RPMI7951 (cell line): ENCODE data around the gene UGT2B7. TPM values are rescaled to one million over a fixed set of nuclear protein-coding genes. Genes with fewer than 3 reads are reported as not detected.
A peak's percentile ranks its signal among the peaks of the same experiment; 100 is the strongest.
"Not testable (repeated sequence)": the region's sequence is repeated elsewhere in the genome, so short reads cannot be mapped to it uniquely, and the experiment has no call there.

Source experiments
- DNase-seq: peaks from one replicate; pipeline ENCODE4 v3.0.0-alpha.2; 2012; ENCODE audit warnings: low read depth
- total RNA-seq: library from RNA; depleted of rRNA; stranded (reverse); fragments of >200 nt; shearing (Covaris generic); gene quantifications from 2 replicates; pipeline ENCODE4 v1.2.3, GENCODE V29; 2014

The UGT2B7 gene
- total RNA-seq, 1 experiment from 2014 or later = not detected

- no peak for DNase-seq
These were observed 7.8 kb upstream of the UGT2B7 start for GRCh38 chr4:69088473-69088872.

- DNase-seq = no peak
These were observed 6.9 kb upstream of the UGT2B7 start for GRCh38 chr4:69089388-69089787.

- DNase-seq = peak; percentile 1
These were observed 4.1 kb upstream of the UGT2B7 start for GRCh38 chr4:69092190-69092589.

- DNase-seq = no peak
These were observed 3.2 kb upstream of the UGT2B7 start for GRCh38 chr4:69092980-69093568.

DNA sequence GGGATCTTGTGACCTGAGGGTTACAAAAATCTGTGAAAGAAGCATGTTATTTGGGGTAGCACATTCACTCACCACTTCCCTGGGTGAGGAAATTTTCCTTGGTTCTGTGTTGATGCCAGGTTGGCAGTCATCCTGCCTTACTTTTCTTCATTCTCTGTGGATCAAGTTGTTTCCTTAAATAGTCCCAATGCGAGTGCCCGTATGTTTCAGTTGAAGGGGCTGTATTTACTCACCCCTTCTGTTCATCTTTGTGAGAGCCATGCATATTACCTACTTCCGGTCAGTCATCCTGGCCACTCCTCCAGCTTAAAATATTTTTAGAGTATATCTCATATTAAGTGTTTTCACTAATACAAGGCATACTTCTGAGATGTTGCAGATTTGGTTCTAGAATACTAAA, 2.6 kb upstream of the UGT2B7 start:
- no peak for DNase-seq

GRCh38 chr4:69095301-69095731, 958 bp upstream of the UGT2B7 start:
- no peak for DNase-seq

DNA sequence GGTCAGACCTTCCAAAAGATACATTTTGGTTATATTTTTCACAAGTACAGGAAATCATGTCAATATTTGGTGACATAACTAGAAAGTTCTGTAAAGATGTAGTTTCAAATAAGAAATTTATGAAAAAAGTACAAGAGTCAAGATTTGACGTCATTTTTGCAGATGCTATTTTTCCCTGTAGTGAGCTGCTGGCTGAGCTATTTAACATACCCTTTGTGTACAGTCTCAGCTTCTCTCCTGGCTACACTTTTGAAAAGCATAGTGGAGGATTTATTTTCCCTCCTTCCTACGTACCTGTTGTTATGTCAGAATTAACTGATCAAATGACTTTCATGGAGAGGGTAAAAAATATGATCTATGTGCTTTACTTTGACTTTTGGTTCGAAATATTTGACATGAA, 536 bp downstream of the UGT2B7 start:
- DNase-seq = no peak

- DNase-seq = no peak
These were observed 2.2 kb downstream of the UGT2B7 start for GRCh38 chr4:69098470-69098869.

- DNase-seq = no peak
These were observed 3.6 kb downstream of the UGT2B7 start for GRCh38 chr4:69099910-69100309.

DNA sequence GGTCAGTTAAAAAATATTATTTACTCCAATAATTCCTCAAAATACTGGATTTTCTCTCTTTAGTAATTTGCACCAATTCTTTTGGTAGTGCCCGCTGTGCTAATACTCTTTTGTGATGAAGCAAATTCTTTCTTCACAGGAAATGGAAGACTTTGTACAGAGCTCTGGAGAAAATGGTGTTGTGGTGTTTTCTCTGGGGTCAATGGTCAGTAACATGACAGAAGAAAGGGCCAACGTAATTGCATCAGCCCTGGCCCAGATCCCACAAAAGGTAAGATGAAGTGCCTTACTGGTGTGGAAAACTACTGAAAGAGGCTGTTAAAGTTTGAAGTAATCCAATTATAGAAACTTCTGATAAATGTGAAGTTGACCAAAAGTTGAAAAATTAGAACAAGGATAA, 6.4 kb downstream of the UGT2B7 start:
- not testable (repeated sequence) for DNase-seq

GRCh38 chr4:69104719-69105275, 8.5 kb downstream of the UGT2B7 start:
- no peak for DNase-seq

GRCh38 chr4:69115151-69115850, 19.0 kb downstream of the UGT2B7 start:
- not testable (repeated sequence) for DNase-seq

DNA sequence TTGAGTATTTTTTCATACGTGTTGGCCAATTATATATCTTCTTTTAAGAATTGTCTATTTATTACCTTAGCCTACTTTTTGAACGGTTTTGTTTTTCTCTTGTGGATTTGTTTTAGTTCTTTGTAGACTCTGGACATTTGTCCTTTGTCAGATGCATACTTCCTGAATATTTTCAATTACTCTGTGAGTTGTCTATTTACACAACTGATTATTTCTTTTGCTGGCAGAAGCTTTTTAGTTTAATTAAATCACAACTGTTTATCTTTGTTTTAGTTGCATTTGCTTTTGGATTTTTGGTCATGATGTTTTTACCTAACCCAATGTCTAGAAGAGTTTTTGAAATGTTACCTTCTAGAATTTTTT, 19.6 kb downstream of the UGT2B7 start:
- no peak for DNase-seq

- no peak for DNase-seq
These were observed 20.5 kb downstream of the UGT2B7 start for GRCh38 chr4:69116645-69117321.

DNA sequence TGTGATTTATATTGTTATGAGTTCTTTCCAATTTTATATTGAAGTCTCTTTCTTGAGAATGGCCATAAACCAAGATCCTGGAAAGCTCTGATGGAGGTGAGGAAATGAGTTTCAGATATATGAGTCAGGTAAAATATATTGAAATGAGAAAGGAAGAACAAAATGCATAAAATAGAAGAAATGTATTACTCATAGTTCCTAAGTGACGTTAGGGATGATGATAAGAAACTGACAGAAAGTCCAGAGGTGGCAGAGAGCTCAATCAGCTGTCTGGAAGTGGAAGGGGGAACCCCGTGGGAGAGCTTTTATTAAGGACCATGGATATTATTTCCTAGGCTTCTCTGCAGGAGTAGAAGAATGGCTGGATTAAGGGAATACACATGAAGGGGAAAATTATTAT, 24.6 kb downstream of the UGT2B7 start:
- DNase-seq = no peak

GRCh38 chr4:69122476-69122875, 26.2 kb downstream of the UGT2B7 start:
- no peak for DNase-seq

GRCh38 chr4:69124941-69125340, 28.7 kb downstream of the UGT2B7 start:
- no peak for DNase-seq

- no peak for DNase-seq
These were observed 29.8 kb downstream of the UGT2B7 start for GRCh38 chr4:69126024-69126423.

DNA sequence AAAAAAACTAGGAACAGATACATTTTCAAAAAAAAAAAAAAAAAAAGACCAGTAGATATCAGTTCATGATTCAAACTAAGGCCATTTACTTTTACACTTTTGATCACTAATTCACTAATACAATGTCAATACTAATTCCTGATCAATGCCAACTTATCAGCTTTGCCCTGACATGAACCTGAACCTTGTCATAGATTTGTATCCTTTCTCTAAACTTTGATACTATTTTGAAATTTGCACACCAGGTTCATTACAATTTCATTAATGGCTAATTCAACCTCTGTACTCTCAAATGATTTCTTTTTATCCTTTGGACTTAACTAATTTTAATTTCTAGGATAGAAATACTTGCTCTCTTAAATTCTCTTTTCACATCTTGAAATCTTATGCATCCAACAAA, 37.7 kb downstream of the UGT2B7 start:
- no peak for DNase-seq

DNA sequence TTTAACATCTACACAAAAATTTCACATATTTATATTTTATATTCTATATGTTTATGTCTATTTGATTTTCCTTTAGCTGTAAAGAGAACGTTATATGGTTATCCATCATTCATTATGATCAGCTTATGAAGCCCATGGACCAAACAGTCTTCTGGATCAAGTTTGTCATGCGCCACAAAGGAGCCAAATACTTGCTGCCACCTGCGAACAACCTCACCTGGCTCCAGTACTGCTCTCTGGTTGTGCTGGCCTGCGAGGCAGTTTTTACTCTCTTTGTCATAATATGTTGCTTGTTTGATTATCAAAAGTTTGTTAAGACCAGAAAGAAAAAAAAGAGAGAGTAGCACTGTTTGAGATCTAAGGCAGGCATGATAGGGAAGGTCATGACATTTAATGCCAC, 38.2 kb downstream of the UGT2B7 start:
- DNase-seq = no peak

GRCh38 chr4:69141320-69141719, 45.0 kb downstream of the UGT2B7 start:
- DNase-seq = no peak

DNA sequence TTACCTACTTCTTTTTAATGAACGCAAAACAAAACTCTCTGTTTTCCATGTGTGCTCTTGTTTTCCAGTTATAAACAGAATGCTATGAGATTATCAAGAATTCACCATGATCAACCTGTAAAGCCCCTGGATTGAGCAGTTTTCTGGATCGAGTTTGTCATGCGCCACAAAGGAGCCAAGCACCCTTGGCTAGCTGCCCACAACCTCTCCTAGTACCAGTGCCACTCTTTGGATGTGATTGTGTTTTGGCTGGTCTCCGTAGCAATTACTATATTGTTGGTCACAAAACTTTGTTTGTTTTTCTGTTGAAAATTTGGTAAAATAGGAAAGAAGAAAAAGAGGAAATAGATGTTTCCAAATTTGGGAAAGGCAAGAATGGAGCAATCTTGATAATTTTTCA, 51.1 kb downstream of the UGT2B7 start:
- no peak for DNase-seq

DNA sequence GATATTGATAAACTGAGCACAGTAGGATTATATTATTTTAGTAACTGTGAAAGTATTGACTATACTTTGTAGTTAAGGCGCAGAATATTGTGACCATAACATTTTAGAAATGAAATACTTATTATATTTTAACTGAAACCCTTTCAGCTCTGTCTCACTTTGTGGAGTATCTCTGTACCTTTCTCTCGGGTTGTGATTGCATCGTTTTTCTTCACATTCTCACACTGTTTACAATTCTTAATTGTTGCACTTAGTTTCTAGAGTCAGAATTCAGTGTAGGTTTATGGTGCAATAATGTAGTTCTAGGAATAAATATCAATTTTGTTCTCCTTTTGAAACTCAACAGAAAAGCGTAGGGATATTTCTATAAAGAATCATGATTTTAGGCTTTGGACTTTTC, 57.7 kb downstream of the UGT2B7 start:
- no peak for DNase-seq
